H9 (cell line): ENCODE measurements around the gene ATRN. TPM values are rescaled to one million over a fixed set of nuclear protein-coding genes. Genes with fewer than 3 reads are reported as not detected.

Experiments used
- DNase-seq: peaks from one replicate; pipeline ENCODE4 v3.0.0-alpha.2; 2017
- H2AFZ ChIP-seq: one replicate; pipeline ENCODE4 v1.6.1; 2013; ENCODE audit warnings: mild to moderate bottlenecking, low read length, control low read depth, moderate library complexity
- H2AK5ac ChIP-seq: 2 replicates; pipeline ENCODE4 v1.6.1; 2013; ENCODE audit warnings: low read length, control low read depth, mixed read lengths; ENCODE audit not compliant: insufficient read length
- H2BK120ac ChIP-seq: one replicate; pipeline ENCODE4 v1.6.1; 2013; ENCODE audit warnings: low read depth, mild to moderate bottlenecking, low read length, control low read depth, inconsistent platforms; ENCODE audit not compliant: poor library complexity, severe bottlenecking
- H2BK12ac ChIP-seq: 2 replicates; pipeline ENCODE4 v1.6.1; 2013; ENCODE audit warnings: low read length, control low read depth, mixed read lengths, low read depth; ENCODE audit not compliant: insufficient read length
- H2BK15ac ChIP-seq: 2 replicates; pipeline ENCODE4 v1.6.1; 2013; ENCODE audit warnings: low read depth, low read length, control low read depth
- H2BK20ac ChIP-seq: one replicate; pipeline ENCODE4 v1.6.1; 2013; ENCODE audit warnings: low read depth, mild to moderate bottlenecking, low read length, control low read depth, inconsistent platforms; ENCODE audit not compliant: poor library complexity, severe bottlenecking
- H2BK5ac ChIP-seq: 2 replicates; pipeline ENCODE4 v1.6.1; 2013; ENCODE audit warnings: low read length, control low read depth, mixed read lengths; ENCODE audit not compliant: insufficient read length
- H3K14ac ChIP-seq: 2 replicates; pipeline ENCODE4 v1.6.1; 2013; ENCODE audit warnings: low read length, control low read depth; ENCODE audit not compliant: insufficient read depth
- H3K18ac ChIP-seq: 2 replicates; pipeline ENCODE4 v1.6.1; 2013; ENCODE audit warnings: low read depth, mild to moderate bottlenecking, mixed read lengths, low read length, control low read depth; ENCODE audit not compliant: insufficient read length
- H3K23ac ChIP-seq: 2 replicates; pipeline ENCODE4 v1.6.1; 2013; ENCODE audit warnings: low read length, control low read depth, mixed read lengths, low read depth; ENCODE audit not compliant: insufficient read length
- H3K23me2 ChIP-seq: 2 replicates; pipeline ENCODE4 v1.6.1; 2013; ENCODE audit warnings: low read depth, mild to moderate bottlenecking, mixed read lengths, low read length, control low read depth; ENCODE audit not compliant: insufficient read length, poor library complexity, severe bottlenecking
- H3K27ac ChIP-seq: 2 replicates; pipeline ENCODE4 v1.5.1; 2013; ENCODE audit warnings: low read length, control low read depth, mixed read lengths, low read depth; ENCODE audit not compliant: insufficient read length
- H3K27me3 ChIP-seq: 2 replicates; pipeline ENCODE4 v1.6.1; 2013; ENCODE audit warnings: low read length, control low read depth, inconsistent platforms; ENCODE audit not compliant: insufficient read depth
- H3K4ac ChIP-seq: 2 replicates; pipeline ENCODE4 v1.6.1; 2013; ENCODE audit warnings: low read depth, mild to moderate bottlenecking, control low read depth, inconsistent platforms, low read length, moderate library complexity
- H3K4me1 ChIP-seq: 2 replicates; pipeline ENCODE4 v1.6.1; 2013; ENCODE audit warnings: low read length, control low read depth, inconsistent platforms; ENCODE audit not compliant: insufficient read depth
- H3K4me2 ChIP-seq: 2 replicates; pipeline ENCODE4 v1.6.1; 2013; ENCODE audit warnings: low read length, control low read depth, mixed read lengths; ENCODE audit not compliant: insufficient read length, insufficient read depth
- H3K56ac ChIP-seq: 2 replicates; pipeline ENCODE4 v1.6.1; 2013; ENCODE audit warnings: low read depth, mild to moderate bottlenecking, mixed read lengths, low read length, control low read depth; ENCODE audit not compliant: insufficient read length
- H3K79me1 ChIP-seq: 2 replicates; pipeline ENCODE4 v1.6.1; 2013; ENCODE audit warnings: low read depth, mild to moderate bottlenecking, moderate library complexity, low read length, control low read depth, inconsistent platforms; ENCODE audit not compliant: insufficient read depth, poor library complexity, severe bottlenecking
- H3K79me2 ChIP-seq: 2 replicates; pipeline ENCODE4 v1.6.1; 2013; ENCODE audit warnings: low read length, control low read depth, inconsistent platforms; ENCODE audit not compliant: insufficient read depth
- H3K9ac ChIP-seq: 2 replicates; pipeline ENCODE4 v1.6.1; 2013; ENCODE audit warnings: low read length, control low read depth, mixed read lengths; ENCODE audit not compliant: insufficient read length; ENCODE audit errors: extremely low read depth
- H3K9me3 ChIP-seq: one replicate; pipeline ENCODE4 v1.6.1; 2013; ENCODE audit warnings: low read depth, low read length, inconsistent platforms; ENCODE audit not compliant: control insufficient read depth
- H3T11ph ChIP-seq: one replicate; pipeline ENCODE4 v1.6.1; 2013; ENCODE audit warnings: mild to moderate bottlenecking, low read length, control low read depth, inconsistent platforms
- H4K20me1 ChIP-seq: one replicate; pipeline ENCODE4 v1.6.1; 2013; ENCODE audit not compliant: control insufficient read depth, insufficient read length, insufficient read depth
- H4K5ac ChIP-seq: 2 replicates; pipeline ENCODE4 v1.6.1; 2013; ENCODE audit warnings: low read depth, mild to moderate bottlenecking, mixed read lengths, low read length, control low read depth; ENCODE audit not compliant: insufficient read length
- H4K8ac ChIP-seq: replicated peaks from 2 replicates; pipeline ENCODE4 v1.6.1; 2013; ENCODE audit warnings: low read length, control low read depth, mixed read lengths, low read depth; ENCODE audit not compliant: insufficient read length
- H4K91ac ChIP-seq: 2 replicates; pipeline ENCODE4 v1.6.1; 2013; ENCODE audit warnings: low read depth, mild to moderate bottlenecking, moderate library complexity, mixed read lengths, low read length, control low read depth; ENCODE audit not compliant: insufficient read length
- H3K27ac Mint-ChIP-seq, 3 experiments: 2 replicates in 2 of 3; 3 replicates in 1 of 3; pipeline ENCODE4 v1.8.0; 2020 to 2021; ENCODE audit warnings: mixed read lengths in 3 of 3, mild to moderate bottlenecking in 1 of 3, moderate library complexity in 1 of 3
- H3K27me3 Mint-ChIP-seq: 2 replicates; pipeline ENCODE4 v1.8.0; 2021; ENCODE audit warnings: low read depth, mild to moderate bottlenecking, moderate library complexity, mixed read lengths
- H3K36me3 Mint-ChIP-seq, 3 experiments: 2 replicates in 2 of 3; 3 replicates in 1 of 3; pipeline ENCODE4 v1.8.0; 2020 to 2021; ENCODE audit warnings: low read depth in 3 of 3, mixed read lengths in 3 of 3; ENCODE audit not compliant: insufficient read depth in 1 of 3
- H3K4me1 Mint-ChIP-seq, 2 experiments: 2 replicates each; pipeline ENCODE4 v1.8.0; 2020; ENCODE audit warnings: mixed read lengths in 2 of 2
- H3K4me3 Mint-ChIP-seq, 2 experiments: 2 replicates in 1 of 2; 3 replicates in 1 of 2; pipeline ENCODE4 v1.8.0; 2020 to 2021; ENCODE audit warnings: mild to moderate bottlenecking in 2 of 2, mixed read lengths in 2 of 2, moderate library complexity in 1 of 2
- H3K9me3 Mint-ChIP-seq, 2 experiments: 2 replicates in 1 of 2; 3 replicates in 1 of 2; pipeline ENCODE4 v1.8.0; 2020; ENCODE audit warnings: mild to moderate bottlenecking in 2 of 2, mixed read lengths in 2 of 2, moderate library complexity in 1 of 2
- CTCF ChIP-seq: fragments of 200-600 bp; sonication (generic); conservative IDR thresholded peaks from 3 replicates; pipeline ENCODE4 v1.8.0; 2021; ENCODE audit warnings: antibody characterized with exemption, mild to moderate bottlenecking
- WGBS: extraction: QIAGEN DNeasy Blood & Tissue Kit; methylation state at CpG from one replicate; pipeline ENCODE4 v1.1.7; 2013; ENCODE audit warnings: missing lambda C conversion rate, low lambda C conversion rate, mixed read lengths; ENCODE audit not compliant: insufficient read length; ENCODE audit errors: extremely low coverage; 5-methylcytosine and 5-hydroxymethylcytosine counted together
- total RNA-seq: library from RNA; stranded (reverse); gene quantifications from 2 replicates; pipeline ENCODE4 v1.2.1, GENCODE V29; 2021

The ATRN gene
- total RNA-seq, 1 experiment from 2014 or later = 23.1 TPM

DNA sequence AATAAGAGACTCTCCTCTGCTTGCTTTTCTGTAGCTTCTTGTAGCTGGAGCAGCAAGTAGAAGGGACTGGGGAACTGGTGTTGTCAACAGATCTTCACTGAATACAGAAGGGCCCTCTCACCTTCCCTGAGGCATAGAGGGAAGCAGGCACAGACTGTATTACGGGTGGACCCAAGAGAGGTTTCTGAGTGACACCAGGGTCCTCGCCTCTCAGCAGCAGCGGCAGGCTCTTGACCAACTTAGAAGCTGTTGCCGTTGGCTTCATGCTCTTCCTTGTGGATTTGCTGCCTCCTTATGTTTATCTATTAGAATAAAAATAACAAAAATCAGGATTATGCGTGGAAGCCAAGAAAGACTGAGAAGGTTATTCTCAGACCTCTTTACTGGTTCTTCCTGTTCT is 160.7 kb downstream of the ATRN start:
- H3K79me2 ChIP-seq = no peaks in the 10 kb centered on the region
- H3K23me2 ChIP-seq = no peaks in the 10 kb centered on the region
- TF ChIP-seq CTCF = no peak
- no peaks in the 10 kb centered on the region for H4K20me1 ChIP-seq
- H4K8ac ChIP-seq = no peak overlapping the region
- H3K27ac ChIP-seq = no peak overlapping the region
- no peak overlapping the region for H2BK5ac ChIP-seq
- H4K91ac ChIP-seq = no peak overlapping the region
- H2BK20ac ChIP-seq = no peak overlapping the region
- Mint-ChIP-seq H3K27ac (no peak overlapping the region), H3K36me3 (peaks cover 0 to 11% (median 7%) of the 10 kb centered on the region in 3 experiments; a peak in 4 of 7 replicates), H3K27me3 (no peaks in the 10 kb centered on the region), H3K4me1 (peaks cover 19 to 21% of the 10 kb centered on the region in 2 experiments), H3K9me3 (no peaks in the 10 kb centered on the region), H3K4me3 (no peak overlapping the region)
- H3K27me3 ChIP-seq = no peaks in the 10 kb centered on the region
- no peaks in the 10 kb centered on the region for H3K9me3 ChIP-seq
- WGBS = no CpG with 5 or more reads among the region's 5 CpGs
- H3T11ph ChIP-seq = no peak overlapping the region
- no peaks in the 10 kb centered on the region for H3K79me1 ChIP-seq
- no peak overlapping the region for H3K18ac ChIP-seq
- no peak overlapping the region for H2AFZ ChIP-seq
- no peak overlapping the region for H3K4ac ChIP-seq
- H3K56ac ChIP-seq = no peak overlapping the region
- H2BK15ac ChIP-seq = no peak overlapping the region
- no peak overlapping the region for H3K4me2 ChIP-seq
- peaks cover 6% of the 10 kb centered on the region; the same call in 1 of the 2 replicates for H3K4me1 ChIP-seq
- H2BK12ac ChIP-seq = no peak overlapping the region
- H3K23ac ChIP-seq = no peak overlapping the region
- H4K5ac ChIP-seq = no peak overlapping the region
- no peak overlapping the region for H2BK120ac ChIP-seq
- H3K9ac ChIP-seq = no peak overlapping the region
- DNase-seq = no peak
- no peak overlapping the region for H3K14ac ChIP-seq
- no peak overlapping the region for H2AK5ac ChIP-seq
